Measurements from ENCODE around the gene LRP8. TPM values are rescaled to one million over a fixed set of nuclear protein-coding genes. Genes with fewer than 3 reads are reported as not detected.

Gene LRP8
- total and polyA plus RNA-seq, 2 donors (not counting 3 experiments of a cell fraction or from before 2014, with no cell fraction given) = 40.9 to 62.2 TPM

DNA sequence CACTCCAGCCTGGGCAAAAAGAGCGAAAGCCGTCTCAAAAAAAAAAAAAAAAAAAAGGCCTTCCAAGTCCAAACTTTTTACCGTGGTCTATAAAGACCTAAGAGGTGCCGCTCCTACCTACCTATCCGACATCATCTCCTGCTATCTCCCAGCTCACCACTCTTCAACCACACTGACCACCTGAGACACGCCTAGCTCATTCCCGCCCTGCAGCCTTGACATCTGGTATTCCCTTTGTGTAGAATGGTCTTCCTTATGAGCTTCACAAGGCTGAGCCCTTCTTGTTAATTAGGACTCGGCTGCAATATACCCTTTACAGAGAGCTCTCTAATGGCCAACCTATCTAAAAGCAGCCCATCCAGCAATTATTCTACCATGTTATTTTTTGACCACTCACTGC, 90.2 kb downstream of the LRP8 start:
- H3K9me3 ChIP-seq (replicated peaks; ENCODE audit: control insufficient read depth, insufficient read depth, low read length) = no peaks in the 10 kb centered on the region
- peak overlapping the region; percentile 94 for H3K4me2 ChIP-seq (ENCODE audit: insufficient read depth, low read length)
- H3K9me1 ChIP-seq (replicated peaks; ENCODE audit: control insufficient read depth, extremely low read depth, insufficient read depth, low read length) = no peaks in the 10 kb centered on the region
- peak overlapping the region; percentile 95 for H3K9ac ChIP-seq (replicated peaks; ENCODE audit: extremely low read depth, insufficient read depth, low read length)
- intact Hi-C loops (cut with micrococcal nuclease) (loop anchor here (1.0 kb wide), 2 partner anchors 17 to 89 kb away; partner anchors contain the start of gene CZIB), dilution Hi-C loops (cut with MboI; ENCODE audit: extremely low pct_ligation_motif_present, low sequenced_read_pairs) (no loop called here)
- no peaks in the 10 kb centered on the region for H4K20me1 ChIP-seq (replicated peaks; ENCODE audit: control insufficient read depth, extremely low read depth, insufficient read depth, low read length)
- DNase-seq (ENCODE audit: low read depth, low spot score) = no peak
- H3K27ac ChIP-seq (ENCODE audit: insufficient read depth, low read depth, low read length) = peak overlapping the region; percentile 81
- peak overlapping the region; percentile 82 to 97 (median 89) for H3K4me3 ChIP-seq (replicated peaks in 1 of 3; ENCODE audit: insufficient read depth in 1 of 3, low read depth in 1 of 3, low read length in 3 of 3)
- no peak for TF ChIP-seq MYC (IDR thresholded peaks at IDR 0.05; ENCODE audit: low read depth, low read length)
- TF ChIP-seq POLR2AphosphoS5 (IDR thresholded peaks at IDR 0.05; ENCODE audit: insufficient read depth, low read depth, low read length) = no peak
- no peak for TF ChIP-seq JUN (IDR thresholded peaks at IDR 0.05; ENCODE audit: borderline replicate concordance, insufficient read depth, insufficient read length, low read depth)
- no peak for TF ChIP-seq FOS (IDR thresholded peaks at IDR 0.05; ENCODE audit: borderline replicate concordance, insufficient read depth, low read length)
- TF ChIP-seq EZH2 (IDR thresholded peaks at IDR 0.05; ENCODE audit: borderline replicate concordance, low read depth, low read length, severe bottlenecking) = no peak
- no peak for TF ChIP-seq GATA2 (IDR thresholded peaks at IDR 0.05; ENCODE audit: insufficient read depth, insufficient read length, low read depth, low read length)
- no peak for TF ChIP-seq POLR2A (IDR thresholded peaks at IDR 0.05; ENCODE audit: low read depth, low read length)
- TF ChIP-seq, protein P1, sequence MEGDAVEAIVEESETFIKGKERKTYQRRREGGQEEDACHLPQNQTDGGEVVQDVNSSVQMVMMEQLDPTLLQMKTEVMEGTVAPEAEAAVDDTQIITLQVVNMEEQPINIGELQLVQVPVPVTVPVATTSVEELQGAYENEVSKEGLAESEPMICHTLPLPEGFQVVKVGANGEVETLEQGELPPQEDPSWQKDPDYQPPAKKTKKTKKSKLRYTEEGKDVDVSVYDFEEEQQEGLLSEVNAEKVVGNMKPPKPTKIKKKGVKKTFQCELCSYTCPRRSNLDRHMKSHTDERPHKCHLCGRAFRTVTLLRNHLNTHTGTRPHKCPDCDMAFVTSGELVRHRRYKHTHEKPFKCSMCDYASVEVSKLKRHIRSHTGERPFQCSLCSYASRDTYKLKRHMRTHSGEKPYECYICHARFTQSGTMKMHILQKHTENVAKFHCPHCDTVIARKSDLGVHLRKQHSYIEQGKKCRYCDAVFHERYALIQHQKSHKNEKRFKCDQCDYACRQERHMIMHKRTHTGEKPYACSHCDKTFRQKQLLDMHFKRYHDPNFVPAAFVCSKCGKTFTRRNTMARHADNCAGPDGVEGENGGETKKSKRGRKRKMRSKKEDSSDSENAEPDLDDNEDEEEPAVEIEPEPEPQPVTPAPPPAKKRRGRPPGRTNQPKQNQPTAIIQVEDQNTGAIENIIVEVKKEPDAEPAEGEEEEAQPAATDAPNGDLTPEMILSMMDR (IDR thresholded peaks at IDR 0.05; ENCODE audit: extremely low read depth in 1 of 2, insufficient read depth in 1 of 2, low read depth in 1 of 2, low read length in 2 of 2) = no peak
- TF ChIP-seq, protein P2, sequence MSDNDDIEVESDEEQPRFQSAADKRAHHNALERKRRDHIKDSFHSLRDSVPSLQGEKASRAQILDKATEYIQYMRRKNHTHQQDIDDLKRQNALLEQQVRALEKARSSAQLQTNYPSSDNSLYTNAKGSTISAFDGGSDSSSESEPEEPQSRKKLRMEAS (IDR thresholded peaks at IDR 0.05; ENCODE audit: insufficient read depth, insufficient read length) = no peak
- H3K79me2 ChIP-seq (ENCODE audit: control insufficient read depth, insufficient read depth, low read length) = peaks cover 33% of the 10 kb centered on the region
- CTCF ChIA-PET = no interaction called here
- H3K27me3 ChIP-seq (ENCODE audit: control insufficient read depth in 2 of 2, insufficient read depth in 2 of 2, low read length in 2 of 2) = no peaks in the 10 kb centered on the region
- POLR2A ChIA-PET = no interaction called here
- peaks cover 12% of the 10 kb centered on the region in 2 experiments for H3K36me3 ChIP-seq (ENCODE audit: control insufficient read depth in 2 of 2, extremely low read depth in 1 of 2, insufficient read depth in 2 of 2, low read length in 2 of 2)
- H2AFZ ChIP-seq (ENCODE audit: low read depth, low read length) = no peak overlapping the region
- peaks cover 8% of the 10 kb centered on the region for H3K4me1 ChIP-seq (ENCODE audit: control insufficient read depth, extremely low read depth, insufficient read depth, low read length)
- BruUV-seq (replicated peaks) = no TSS peak
- FAIRE-seq = no peak
